Measurements from ENCODE around the gene GTF2H4.
"Not testable (repeated sequence)": the region's sequence is repeated elsewhere in the genome, so short reads cannot be mapped to it uniquely, and the experiment has no call there.

The GTF2H4 gene

DNA sequence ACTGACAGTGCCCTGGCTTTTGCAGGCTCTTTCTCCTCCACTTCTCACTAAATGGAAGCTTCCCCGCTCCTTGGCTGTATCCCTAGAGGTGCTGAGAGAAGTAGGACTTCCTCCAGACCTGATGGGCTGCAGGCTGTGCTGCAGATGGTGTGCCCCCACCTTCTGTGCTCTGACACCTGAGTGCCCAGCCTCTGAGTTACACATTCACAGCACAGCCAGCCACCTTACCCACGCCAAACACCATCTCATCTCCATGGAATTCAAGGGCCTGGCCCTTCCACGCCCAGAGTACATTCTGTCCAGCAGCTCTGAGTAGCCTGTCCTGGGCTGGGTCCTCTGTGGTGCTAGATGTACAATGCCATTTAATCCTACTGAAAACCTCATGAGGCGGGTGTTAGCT lies 18.6 kb downstream of the GTF2H4 start:
- DNase-seq (ENCODE audit: low read depth): no peak

GRCh38 chr6:30927080-30927479 lies 19.1 kb downstream of the GTF2H4 start:
- DNase-seq (ENCODE audit: low read depth): not testable (repeated sequence)

- no peak for DNase-seq (ENCODE audit: low read depth)
These were observed 20.7 kb downstream of the GTF2H4 start for GRCh38 chr6:30928677-30929076.

DNA sequence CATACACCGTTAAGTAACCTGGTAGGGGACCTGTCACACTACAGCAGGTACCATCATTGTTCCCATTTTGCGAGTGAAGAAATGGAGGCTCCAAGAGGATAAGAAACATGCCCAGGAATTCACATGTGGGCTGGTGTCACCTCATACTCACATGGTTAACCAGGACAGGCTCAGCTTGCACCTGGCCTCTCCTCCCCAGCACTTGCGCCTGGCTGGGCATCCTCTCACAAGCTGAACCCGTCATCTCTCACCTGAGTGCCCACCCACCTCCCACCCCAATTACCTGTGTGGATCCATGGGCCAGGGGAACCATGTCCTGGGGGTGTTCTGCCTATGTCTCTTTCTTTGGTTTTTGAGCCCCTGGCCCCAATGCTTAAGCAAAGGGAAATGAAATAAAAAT lies 22.5 kb downstream of the GTF2H4 start:
- no peak for DNase-seq (ENCODE audit: low read depth)

DNA sequence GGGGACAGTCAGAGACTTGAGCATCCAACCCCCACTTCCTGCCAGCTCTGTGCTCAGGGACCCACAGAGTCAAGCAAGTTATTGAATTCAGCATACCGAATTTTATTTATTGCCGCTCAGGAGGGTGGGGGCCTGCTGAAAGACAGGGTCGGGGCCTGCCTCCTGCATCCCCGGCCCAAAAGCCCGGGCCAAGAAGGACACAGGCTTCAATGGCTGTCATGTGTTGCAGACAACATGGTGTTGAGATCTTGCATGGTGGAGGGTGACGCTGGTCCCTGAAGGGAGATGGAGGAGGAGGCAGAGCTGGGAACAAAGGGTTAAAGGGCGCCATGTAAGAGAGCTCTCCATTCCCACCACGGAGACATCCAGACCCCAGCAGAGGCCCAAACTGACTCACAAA lies 23.3 kb downstream of the GTF2H4 start:
- no peak for DNase-seq (ENCODE audit: low read depth)

DNA sequence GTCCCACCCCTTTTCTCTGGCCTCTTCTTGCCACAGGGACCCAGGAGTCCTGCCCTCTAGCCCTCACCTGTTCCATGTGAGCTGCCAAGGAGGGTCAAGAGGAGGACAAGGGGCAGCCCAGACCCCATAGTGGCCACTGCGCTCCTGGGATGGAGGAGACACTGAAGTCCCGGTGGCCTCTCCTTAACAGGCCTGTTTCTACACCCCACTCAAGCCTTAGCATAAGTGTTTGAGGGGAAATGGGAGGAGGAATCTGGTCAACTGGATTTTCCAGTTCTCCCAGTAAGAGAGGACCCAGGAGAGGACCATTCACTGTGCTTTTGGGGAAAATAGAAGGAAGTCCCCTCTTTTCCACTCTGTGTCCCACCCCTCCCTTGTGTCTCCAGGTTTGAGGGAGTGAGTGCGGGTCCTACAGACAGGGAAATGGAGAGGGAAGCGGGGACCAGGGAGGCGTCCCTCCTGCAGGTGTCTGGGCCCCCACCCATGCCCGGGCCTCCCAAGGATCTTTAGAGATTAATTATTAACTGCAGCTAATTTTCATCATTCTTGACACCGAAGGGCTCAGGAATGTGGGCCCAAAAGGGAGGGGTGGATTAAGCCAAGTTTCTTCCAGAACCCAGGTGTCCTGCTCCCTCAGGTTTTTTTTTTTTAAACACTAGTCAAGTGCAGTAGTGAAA lies 24.1 kb downstream of the GTF2H4 start, which contains the start of gene SFTA2:
Gene SFTA2, minus strand, starts transcription at position 202 of the 677 bp plus-strand sequence. Its CDS starts 74 bp downstream, at position 128.
- no peak for DNase-seq (ENCODE audit: low read depth)

DNA sequence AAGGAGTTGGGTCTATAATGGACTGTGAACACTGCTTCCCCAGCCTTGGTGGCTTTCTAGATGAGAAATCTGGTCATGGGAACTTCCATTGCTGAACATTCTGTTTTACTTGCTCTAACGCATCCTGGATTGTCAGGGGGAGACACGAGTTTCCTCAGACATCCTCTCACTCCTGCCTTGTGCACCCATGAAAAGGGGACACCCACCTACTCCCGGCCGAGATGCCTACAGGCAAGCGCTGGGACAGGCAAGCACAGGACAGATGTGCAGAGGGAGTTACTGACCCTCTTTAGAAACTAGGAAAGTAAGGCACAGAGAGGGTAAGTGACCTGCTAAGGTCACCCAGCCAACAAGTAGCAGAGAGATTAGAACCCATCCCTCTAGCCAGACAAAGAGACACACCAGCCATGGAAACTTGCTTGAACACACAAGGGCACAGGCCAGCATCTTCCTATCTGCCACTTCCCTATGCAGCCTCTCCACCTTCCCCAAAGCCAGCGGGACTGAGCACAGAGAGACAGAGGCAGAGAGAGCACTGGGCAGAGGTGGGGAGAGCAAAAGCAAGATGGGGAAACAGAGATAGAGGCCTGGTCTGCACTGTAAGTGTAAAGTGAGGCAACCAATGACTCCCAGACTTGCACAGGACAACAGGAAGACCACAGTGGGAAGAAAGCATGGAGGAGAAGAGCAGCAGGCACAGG lies 24.8 kb downstream of the GTF2H4 start:
- DNase-seq (ENCODE audit: low read depth): no peak

- DNase-seq (ENCODE audit: low read depth): no peak
These were observed 27.0 kb downstream of the GTF2H4 start for GRCh38 chr6:30935018-30935417.

DNA sequence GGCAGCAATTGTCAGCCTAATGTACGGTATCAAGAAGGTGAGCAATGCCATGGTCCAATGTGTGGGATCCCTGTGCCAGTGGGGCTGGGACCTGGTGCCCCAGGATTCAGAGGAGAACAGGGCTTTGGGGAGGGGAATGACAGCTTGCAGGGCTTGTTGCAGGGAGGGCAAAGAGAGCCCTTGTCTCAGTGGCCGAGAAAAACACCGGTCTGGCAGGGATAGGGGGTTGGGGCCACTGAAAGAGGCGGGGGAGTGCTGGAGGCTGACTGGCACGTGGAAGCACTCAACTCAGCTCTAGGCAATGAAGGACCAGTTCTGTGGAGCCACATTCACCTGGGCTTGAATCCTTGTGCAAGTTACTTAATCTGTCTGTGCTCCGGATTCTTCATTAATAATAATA lies 29.3 kb downstream of the GTF2H4 start:
- DNase-seq (ENCODE audit: low read depth): no peak

GRCh38 chr6:30938730-30939129 lies 30.7 kb downstream of the GTF2H4 start:
- DNase-seq (ENCODE audit: low read depth): no peak

- no peak for DNase-seq (ENCODE audit: low read depth)
These were observed 31.5 kb downstream of the GTF2H4 start for GRCh38 chr6:30939473-30939872.

GRCh38 chr6:30940361-30940986 lies 32.5 kb downstream of the GTF2H4 start, which contains the start of gene MUCL3:
Gene MUCL3 (plus strand): TSS chr6:30940973. CDS start chr6:30941000, 27 bp downstream.
- no peak for DNase-seq (ENCODE audit: low read depth)

GRCh38 chr6:30942338-30943060 lies 34.5 kb downstream of the GTF2H4 start:
- DNase-seq (ENCODE audit: low read depth): peak; percentile 62

GRCh38 chr6:30944051-30944450 lies 36.0 kb downstream of the GTF2H4 start:
- no peak for DNase-seq (ENCODE audit: low read depth)

DNA sequence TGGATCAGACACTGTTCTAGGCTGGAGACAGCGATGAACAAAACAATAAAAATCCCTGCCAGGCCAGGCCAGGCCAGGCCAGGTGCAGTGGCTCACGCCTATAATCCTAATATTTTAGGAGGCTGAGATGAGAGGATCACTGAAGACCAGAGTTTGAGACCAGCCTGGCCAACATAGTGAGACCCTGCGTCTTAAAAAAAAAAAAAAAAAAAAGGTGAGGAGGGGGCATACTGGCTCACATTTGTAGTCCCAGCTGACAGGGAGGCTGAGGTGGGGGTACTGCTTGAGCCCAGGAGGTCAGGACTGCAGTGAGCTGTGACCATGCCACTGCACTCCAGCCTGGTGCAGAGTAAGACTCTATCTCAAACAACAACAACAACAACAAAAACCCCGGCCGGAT lies 37.3 kb downstream of the GTF2H4 start:
- no peak for DNase-seq (ENCODE audit: low read depth)

GRCh38 chr6:30947231-30947630 lies 39.2 kb downstream of the GTF2H4 start:
- DNase-seq (ENCODE audit: low read depth): no peak

GRCh38 chr6:30948811-30949210 lies 40.8 kb downstream of the GTF2H4 start:
- no peak for DNase-seq (ENCODE audit: low read depth)

- DNase-seq (ENCODE audit: low read depth): no peak
These were observed 44.0 kb downstream of the GTF2H4 start for GRCh38 chr6:30951907-30952469.

GRCh38 chr6:30954631-30955366 lies 46.8 kb downstream of the GTF2H4 start:
- no peak for DNase-seq (ENCODE audit: low read depth)

- DNase-seq (ENCODE audit: low read depth): no peak
These were observed 47.5 kb downstream of the GTF2H4 start for GRCh38 chr6:30955367-30956042.

DNA sequence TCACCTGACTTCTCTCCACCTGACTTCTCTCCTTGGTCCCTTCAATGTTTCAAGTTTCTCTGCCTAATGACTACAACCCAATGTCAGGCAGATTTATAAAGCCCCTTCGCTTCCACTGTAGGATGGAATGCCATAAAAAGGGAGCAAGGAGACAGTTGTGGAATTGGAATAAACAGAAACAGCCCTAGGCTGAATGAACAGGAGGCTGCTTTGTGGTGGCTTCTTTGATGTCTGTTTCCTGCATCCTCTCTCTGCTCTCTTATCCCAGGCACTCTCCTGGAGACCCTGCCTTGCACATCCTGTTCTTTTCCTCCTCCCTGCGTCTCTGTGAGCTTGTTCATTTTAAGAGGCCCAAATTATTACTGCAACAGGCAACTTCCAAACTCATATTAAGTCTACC lies 49.7 kb downstream of the GTF2H4 start:
- DNase-seq (ENCODE audit: low read depth): no peak
